ENCODE measurements around the gene MEIS2.

MEIS2 gene

DNA sequence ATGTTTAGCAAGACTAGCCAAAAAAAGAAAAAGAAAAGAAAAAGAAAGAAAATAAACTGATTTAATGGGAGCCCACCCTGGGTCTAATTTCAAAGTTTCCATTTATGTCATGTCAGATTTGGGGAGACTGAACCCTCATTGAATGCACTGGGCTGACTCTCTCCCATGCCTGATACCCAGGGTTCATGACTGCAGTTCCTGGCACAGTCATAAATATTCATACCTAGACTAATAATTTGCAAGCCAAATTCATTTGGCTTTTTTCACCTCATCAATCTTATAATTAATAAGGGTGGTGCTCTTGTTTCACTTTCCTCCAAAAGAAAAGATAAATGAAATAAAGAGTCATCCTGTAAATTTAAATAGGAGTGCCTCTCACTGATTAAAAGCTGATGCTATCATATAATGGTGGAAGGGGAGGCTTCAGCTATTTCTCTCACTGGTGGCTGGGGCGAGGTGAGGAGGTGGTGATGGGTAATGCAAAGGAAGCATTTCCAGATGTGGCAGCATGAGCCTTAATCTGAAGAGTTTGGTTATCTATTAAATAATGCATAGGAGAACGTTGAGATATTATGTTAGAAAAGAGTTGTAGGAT lies 224.5 kb downstream of the MEIS2 start:
- Histone ChIP-seq H3K4me2 (ENCODE audit: insufficient read depth, low read length) (no peak overlapping the region), H3K9ac (ENCODE audit: low read depth, low read length) (no peak overlapping the region), H3K4me1 (ENCODE audit: insufficient read depth, low read length) (no peaks in the 10 kb centered on the region), H3K9me3 (ENCODE audit: insufficient read depth, low read length, severe bottlenecking) (no peaks in the 10 kb centered on the region), H3K27me3 (ENCODE audit: insufficient read depth, low read length, poor library complexity) (peaks cover 4% of the 10 kb centered on the region), H4K20me1 (ENCODE audit: insufficient read depth, low read length) (no peaks in the 10 kb centered on the region), H2AFZ (ENCODE audit: low read depth, low read length) (no peak overlapping the region), H3K27ac (ENCODE audit: low read length) (no peak overlapping the region), H3K36me3 (ENCODE audit: insufficient read depth, low read length) (no peaks in the 10 kb centered on the region), H3K79me2 (ENCODE audit: insufficient read depth, low read length) (no peaks in the 10 kb centered on the region), H3K4me3 (ENCODE audit: low read depth in 1 of 2, low read length in 2 of 2) (no peak overlapping the region)
- ATAC-seq (ENCODE audit: insufficient read depth, low read depth), result no peak
- no peak for TF ChIP-seq EZH2 (IDR thresholded peaks at IDR 0.05; ENCODE audit: borderline replicate concordance, low read depth, low read length, severe bottlenecking)
- TF ChIP-seq, protein P1, sequence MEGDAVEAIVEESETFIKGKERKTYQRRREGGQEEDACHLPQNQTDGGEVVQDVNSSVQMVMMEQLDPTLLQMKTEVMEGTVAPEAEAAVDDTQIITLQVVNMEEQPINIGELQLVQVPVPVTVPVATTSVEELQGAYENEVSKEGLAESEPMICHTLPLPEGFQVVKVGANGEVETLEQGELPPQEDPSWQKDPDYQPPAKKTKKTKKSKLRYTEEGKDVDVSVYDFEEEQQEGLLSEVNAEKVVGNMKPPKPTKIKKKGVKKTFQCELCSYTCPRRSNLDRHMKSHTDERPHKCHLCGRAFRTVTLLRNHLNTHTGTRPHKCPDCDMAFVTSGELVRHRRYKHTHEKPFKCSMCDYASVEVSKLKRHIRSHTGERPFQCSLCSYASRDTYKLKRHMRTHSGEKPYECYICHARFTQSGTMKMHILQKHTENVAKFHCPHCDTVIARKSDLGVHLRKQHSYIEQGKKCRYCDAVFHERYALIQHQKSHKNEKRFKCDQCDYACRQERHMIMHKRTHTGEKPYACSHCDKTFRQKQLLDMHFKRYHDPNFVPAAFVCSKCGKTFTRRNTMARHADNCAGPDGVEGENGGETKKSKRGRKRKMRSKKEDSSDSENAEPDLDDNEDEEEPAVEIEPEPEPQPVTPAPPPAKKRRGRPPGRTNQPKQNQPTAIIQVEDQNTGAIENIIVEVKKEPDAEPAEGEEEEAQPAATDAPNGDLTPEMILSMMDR (IDR thresholded peaks at IDR 0.05; ENCODE audit: borderline replicate concordance, extremely low read depth, low read length, poor library complexity, severe bottlenecking), result no peak
- DNase-seq, result no peak

DNA sequence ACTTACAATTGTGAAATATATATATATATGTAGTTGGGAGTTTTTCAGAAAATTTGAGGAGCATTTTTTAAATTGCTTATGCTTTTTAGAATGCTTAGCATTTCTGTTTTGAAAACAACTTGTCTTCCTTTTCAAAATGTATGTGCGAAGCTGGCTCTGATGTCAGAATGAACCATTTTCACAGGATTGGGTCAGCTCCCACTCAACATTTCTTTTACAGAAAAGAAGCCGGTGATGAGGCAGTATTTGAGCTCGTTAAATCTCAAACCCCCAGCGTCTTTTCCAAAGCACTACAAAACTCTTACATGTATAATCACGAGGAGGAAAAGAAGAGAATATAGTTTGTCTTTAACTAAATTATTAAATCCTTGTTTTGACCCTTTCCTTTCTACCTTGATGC lies 225.4 kb downstream of the MEIS2 start:
- no peaks in the 10 kb centered on the region for H4K20me1 ChIP-seq (ENCODE audit: insufficient read depth, low read length)
- ATAC-seq (ENCODE audit: insufficient read depth, low read depth), result no peak
- no peak overlapping the region for H3K9ac ChIP-seq (ENCODE audit: low read depth, low read length)
- H3K27ac ChIP-seq (ENCODE audit: low read length), result no peak overlapping the region
- peaks cover 4% of the 10 kb centered on the region for H3K27me3 ChIP-seq (ENCODE audit: insufficient read depth, low read length, poor library complexity)
- H3K4me2 ChIP-seq (ENCODE audit: insufficient read depth, low read length), result no peak overlapping the region
- no peaks in the 10 kb centered on the region for H3K79me2 ChIP-seq (ENCODE audit: insufficient read depth, low read length)
- no peak overlapping the region for H3K4me3 ChIP-seq (ENCODE audit: low read depth in 1 of 2, low read length in 2 of 2)
- TF ChIP-seq, protein P1 (IDR thresholded peaks at IDR 0.05; ENCODE audit: borderline replicate concordance, extremely low read depth, low read length, poor library complexity, severe bottlenecking), result no peak
- TF ChIP-seq EZH2 (IDR thresholded peaks at IDR 0.05; ENCODE audit: borderline replicate concordance, low read depth, low read length, severe bottlenecking), result no peak
- H3K36me3 ChIP-seq (ENCODE audit: insufficient read depth, low read length), result no peaks in the 10 kb centered on the region
- DNase-seq, result no peak
- H2AFZ ChIP-seq (ENCODE audit: low read depth, low read length), result no peak overlapping the region
- no peaks in the 10 kb centered on the region for H3K9me3 ChIP-seq (ENCODE audit: insufficient read depth, low read length, severe bottlenecking)
- no peaks in the 10 kb centered on the region for H3K4me1 ChIP-seq (ENCODE audit: insufficient read depth, low read length)

DNA sequence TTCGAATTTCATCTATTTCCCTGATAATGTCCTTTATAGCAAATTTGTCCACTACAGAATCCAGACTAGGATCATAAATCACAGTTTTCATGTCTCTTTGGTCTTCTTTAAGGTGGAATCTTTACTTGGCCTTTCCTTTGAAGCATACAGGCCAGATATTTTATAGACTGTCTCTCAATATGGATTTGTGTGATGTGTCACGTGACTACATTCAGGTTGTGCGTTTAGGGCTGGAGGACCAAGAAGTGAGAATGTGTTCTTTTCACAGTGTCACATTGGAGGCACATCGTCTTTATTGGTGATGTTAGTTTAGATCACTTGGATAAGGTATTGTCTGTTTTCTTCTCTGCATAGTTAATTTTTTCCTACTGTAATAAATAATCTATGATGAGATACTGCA lies 232.9 kb downstream of the MEIS2 start:
- DNase-seq (no peak), ATAC-seq (ENCODE audit: insufficient read depth, low read depth) (no peak)
- no peak overlapping the region for H3K4me2 ChIP-seq (ENCODE audit: insufficient read depth, low read length)
- no peaks in the 10 kb centered on the region for H3K27me3 ChIP-seq (ENCODE audit: insufficient read depth, low read length, poor library complexity)
- no peaks in the 10 kb centered on the region for H3K4me1 ChIP-seq (ENCODE audit: insufficient read depth, low read length)
- H2AFZ ChIP-seq (ENCODE audit: low read depth, low read length), result no peak overlapping the region
- H3K36me3 ChIP-seq (ENCODE audit: insufficient read depth, low read length), result no peaks in the 10 kb centered on the region
- H3K4me3 ChIP-seq (ENCODE audit: low read depth in 1 of 2, low read length in 2 of 2), result no peak overlapping the region
- H3K9ac ChIP-seq (ENCODE audit: low read depth, low read length), result no peak overlapping the region
- H4K20me1 ChIP-seq (ENCODE audit: insufficient read depth, low read length), result no peaks in the 10 kb centered on the region
- no peaks in the 10 kb centered on the region for H3K9me3 ChIP-seq (ENCODE audit: insufficient read depth, low read length, severe bottlenecking)
- H3K27ac ChIP-seq (ENCODE audit: low read length), result no peak overlapping the region
- no peaks in the 10 kb centered on the region for H3K79me2 ChIP-seq (ENCODE audit: insufficient read depth, low read length)
- TF ChIP-seq, protein P1 (IDR thresholded peaks at IDR 0.05; ENCODE audit: borderline replicate concordance, extremely low read depth, low read length, poor library complexity, severe bottlenecking), result no peak
- no peak for TF ChIP-seq EZH2 (IDR thresholded peaks at IDR 0.05; ENCODE audit: borderline replicate concordance, low read depth, low read length, severe bottlenecking)

Data from DND-41 (cell line).